LoVo (cell line): ENCODE results near the gene SH3BP1.
"Not testable (repeated sequence)": the region's sequence is repeated elsewhere in the genome, so short reads cannot be mapped to it uniquely, and the experiment has no call there.

Experiments
- DNase-seq: peaks from one replicate; pipeline ENCODE4 v3.0.0-alpha.2; 2016; ENCODE audit warnings: low spot score

The SH3BP1 gene

DNA sequence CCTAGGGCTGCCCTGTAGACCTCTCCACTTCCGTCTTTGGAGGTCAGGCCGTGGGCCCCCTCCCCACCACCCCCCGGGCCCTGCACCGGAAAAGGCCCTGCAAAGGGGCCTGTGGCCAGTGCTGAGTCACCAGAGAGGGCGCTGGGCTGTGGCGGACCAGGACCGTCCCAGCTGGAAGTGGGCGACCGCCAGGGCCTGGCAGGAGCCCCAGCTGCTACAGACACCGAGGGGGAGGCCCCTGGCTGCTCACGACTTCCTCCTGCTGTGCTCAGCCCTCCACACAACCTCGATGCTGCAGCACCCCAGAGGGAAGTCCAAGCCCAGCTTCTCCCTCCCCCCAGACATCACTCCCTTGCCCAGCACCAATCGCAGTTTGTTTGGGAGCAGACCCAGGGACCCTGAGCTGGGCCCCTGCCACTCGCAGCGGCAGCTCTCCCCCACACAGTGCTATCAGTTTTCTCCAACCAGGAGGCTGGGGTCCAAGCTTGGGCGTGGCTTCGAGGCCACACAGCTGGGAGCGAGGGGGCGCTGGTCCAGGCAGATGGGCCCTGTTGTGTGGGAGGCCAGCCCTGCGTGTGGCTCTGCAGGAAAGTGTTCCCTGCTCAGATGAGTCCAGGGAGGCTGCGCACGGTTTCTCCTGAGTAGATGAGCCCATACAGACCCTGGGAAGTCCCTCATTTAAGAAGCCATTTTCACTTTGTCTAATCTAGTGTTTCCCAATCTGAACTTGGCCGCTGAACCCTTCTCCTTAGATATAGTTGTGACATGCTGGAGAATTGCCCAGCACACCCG is 5.6 kb upstream of the SH3BP1 start:
- DNase-seq, result no peak

DNA sequence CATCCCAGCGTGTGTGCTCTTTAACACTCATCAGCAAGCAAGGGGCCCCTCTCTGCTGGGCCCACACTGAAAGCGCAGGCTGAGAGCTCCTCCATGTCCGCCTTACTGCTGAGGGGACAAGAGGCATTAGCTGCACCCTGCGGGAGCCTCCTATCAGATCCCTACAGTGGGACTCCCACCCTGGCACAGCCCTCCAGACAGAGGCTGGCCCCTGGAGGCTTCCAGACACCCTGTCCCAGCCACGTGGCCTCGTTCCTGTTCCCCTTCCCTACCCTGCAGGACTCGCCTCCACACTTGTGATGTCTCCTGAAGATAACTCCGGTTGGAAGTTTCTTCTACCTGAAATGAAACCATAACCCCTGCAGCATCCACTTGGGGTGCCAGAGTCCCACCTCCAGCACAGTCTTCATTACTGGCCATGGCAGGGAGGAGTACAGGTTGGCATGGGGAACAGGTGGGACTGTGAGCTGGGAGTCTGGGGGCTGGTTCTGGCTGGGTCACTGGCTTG is 5.0 kb upstream of the SH3BP1 start:
- DNase-seq, result no peak

GRCh38 chr22:37635157-37635556 is 4.3 kb upstream of the SH3BP1 start:
- no peak for DNase-seq

DNA sequence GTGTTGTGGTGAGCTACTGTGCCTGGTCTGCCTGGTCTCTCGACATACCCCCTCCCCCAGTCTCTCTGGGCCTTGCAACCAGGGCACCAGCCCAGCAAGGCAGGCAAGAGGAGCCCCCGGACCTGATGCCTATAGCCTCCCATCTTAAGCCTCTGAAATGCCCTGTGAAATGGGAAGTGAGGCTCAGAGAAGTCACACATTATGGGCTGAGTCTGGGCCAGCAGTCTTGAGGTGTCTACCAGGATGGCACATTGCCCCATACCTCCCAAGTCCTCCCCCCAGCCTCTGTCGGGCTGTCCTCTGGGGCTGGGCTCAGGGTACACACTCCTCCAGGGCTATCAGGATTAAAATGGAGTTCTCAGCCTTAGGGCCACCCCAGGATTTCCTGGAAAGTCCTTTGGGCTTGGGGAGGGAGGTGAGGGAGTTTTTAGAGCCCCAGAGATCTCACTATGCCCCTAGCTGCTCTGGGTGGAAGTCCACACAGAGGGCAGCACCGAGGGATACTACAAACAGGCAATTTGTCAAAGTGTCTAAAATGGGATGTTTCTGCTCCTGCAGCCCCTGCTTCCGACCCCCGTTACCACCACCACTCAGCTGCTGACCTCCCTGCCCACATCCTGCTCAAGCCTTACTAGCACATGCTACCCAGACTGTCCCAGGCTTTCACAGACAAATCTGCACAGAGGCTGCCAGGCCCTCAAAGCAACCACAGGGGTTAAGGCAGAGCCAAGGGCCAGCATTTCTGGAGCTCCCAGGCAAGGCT is 3.1 kb upstream of the SH3BP1 start:
- DNase-seq, result no peak

GRCh38 chr22:37636949-37637273 is 2.6 kb upstream of the SH3BP1 start:
- no peak for DNase-seq

GRCh38 chr22:37638391-37639069 is 939 bp upstream of the SH3BP1 start:
- DNase-seq, result peak; percentile 61

- no peak for DNase-seq
These were observed 512 bp downstream of the SH3BP1 start for GRCh38 chr22:37639771-37640590.

DNA sequence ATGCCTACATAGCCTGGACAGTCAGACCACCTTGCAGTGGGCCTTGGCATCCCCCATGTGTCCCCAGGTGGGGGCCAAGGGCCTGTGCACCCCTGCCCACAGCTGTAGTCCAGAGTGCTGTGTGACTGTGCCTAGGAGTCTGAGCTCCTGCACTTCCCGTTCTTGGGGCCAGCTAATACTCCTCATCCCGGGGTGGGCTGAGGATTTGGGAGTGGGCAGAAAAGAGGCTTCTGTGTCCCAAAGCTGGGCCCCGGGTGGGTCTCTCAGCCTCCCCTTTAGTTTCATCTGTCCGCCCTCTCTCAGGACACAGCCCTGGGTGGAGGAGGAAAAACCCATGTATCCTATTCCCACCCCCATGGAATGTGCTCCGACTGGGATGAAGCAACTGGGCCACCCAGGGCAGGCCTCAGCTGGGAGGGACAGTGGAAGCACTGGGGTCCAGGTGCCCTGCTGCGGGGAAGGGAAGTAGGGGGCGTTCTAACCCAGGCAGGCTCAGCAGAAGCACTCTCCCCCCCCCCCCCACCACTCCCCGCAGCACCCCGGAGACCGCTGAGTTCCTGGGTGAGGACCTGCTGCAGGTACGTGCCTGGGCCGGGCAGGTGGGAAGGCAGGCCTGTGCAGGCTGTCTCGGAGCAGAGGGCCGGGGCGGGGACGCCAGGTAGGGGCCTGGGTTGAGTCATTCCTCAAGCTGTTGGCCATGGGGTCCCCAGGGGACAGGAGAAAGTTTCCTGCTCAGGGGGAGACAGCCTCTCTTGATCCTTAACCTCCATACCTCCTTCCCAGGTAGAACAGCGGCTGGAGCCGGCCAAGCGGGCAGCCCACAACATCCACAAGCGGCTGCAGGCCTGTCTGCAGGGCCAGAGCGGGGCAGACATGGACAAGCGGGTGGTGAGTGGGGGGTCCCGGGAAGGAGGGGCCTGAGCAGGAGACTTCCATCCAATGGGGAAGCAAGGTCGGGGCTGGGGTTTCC is 1.4 kb downstream of the SH3BP1 start:
- DNase-seq, result no peak

- no peak for DNase-seq
These were observed 2.1 kb downstream of the SH3BP1 start for GRCh38 chr22:37641561-37641949.

GRCh38 chr22:37643225-37643847 is 3.9 kb downstream of the SH3BP1 start:
- peak; percentile 73 for DNase-seq

GRCh38 chr22:37647317-37647716 is 7.8 kb downstream of the SH3BP1 start:
- DNase-seq, result no peak

DNA sequence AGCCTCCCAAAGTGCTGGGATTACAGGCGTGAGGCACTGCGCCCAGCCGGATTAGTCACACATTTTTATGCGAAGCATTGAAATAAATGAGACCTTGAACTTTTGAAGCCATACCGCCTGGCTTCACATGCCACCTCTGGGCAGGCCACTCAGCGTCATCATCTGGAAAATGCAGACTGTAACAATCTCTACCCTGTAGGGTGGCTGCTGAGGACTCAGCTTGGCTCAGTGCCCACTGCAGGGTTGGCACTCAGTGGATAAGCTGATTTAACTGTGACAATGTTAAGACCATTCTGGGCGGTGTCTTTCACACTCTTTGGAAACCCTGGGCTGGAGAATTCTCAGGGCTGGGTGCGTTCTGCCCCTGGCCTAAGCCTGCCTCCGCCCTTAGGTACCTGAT is 8.5 kb downstream of the SH3BP1 start:
- DNase-seq, result peak; percentile 53

GRCh38 chr22:37650463-37651136 is 11.1 kb downstream of the SH3BP1 start:
- no peak for DNase-seq

DNA sequence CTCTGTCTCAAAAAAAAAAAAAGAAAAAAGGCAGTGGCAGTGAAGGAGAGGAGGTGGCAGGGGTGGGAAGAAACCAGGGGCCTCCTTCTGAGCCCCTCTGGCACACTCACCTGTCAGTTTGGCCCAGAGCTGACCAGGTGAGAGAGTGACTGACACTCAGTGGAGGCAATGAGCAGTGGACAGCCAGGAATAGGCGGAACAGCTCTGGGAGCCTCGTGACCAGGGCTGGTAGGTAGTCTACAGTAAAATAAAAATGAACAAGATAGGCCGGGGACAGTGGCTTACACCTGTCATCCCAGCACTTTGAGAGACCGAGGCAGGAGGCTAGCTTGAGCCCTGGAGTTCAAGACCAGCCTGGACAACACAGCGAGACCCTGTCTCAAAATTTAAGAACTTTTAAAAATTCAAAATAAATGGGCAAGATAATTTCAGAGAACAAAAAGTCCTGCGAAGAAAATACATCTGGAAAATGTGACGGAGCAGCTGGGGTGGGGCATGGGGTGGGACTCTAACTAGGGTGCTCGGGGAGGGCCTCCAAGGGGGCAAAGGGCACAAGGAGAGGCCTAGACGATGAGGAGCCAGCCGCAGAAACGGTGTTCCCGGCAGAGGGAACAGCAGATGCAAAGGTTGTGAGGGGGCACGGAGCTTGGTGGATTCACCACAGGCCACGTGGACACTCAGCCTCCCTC is 15.2 kb downstream of the SH3BP1 start:
- no peak for DNase-seq

DNA sequence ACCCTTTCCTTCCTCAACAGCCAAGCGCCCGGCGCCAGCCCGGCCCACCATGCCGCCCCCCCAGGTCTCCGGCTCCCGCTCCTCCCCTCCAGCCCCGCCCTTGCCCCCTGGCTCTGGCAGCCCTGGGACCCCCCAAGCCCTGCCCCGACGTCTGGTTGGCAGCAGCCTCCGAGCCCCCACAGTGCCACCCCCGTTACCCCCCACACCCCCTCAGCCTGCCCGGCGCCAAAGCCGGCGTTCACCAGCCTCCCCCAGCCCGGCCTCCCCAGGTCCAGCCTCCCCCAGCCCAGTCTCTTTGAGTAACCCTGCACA is 15.7 kb downstream of the SH3BP1 start:
- no peak for DNase-seq

DNA sequence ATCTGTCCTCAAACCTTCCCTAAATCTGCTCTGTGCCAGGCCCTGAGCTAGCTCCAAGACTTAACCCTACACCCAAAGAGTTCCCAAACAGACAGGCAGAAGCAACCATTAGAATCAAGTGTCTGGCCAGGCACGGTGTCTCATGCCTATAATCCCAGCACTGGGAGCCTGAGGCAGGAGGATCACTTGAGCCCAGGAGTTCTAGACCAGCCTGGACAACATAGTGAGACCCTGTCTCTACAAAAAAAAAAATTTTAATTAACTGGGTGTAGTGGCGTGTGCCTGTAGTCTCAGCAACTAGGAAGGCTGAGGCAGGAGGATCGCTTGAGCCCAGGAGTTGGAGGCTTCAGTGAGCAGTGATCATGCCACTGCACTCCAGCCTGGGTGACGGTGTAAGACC is 17.1 kb downstream of the SH3BP1 start:
- DNase-seq, result not testable (repeated sequence)

- DNase-seq, result no peak
These were observed 18.2 kb downstream of the SH3BP1 start for GRCh38 chr22:37657590-37658132.

GRCh38 chr22:37658133-37659065 is 18.9 kb downstream of the SH3BP1 start, which contains the start of gene PDXP:
Gene PDXP, plus strand, starts transcription at chr22:37658723. Its CDS starts 60 bp downstream, at chr22:37658783.
- DNase-seq, result peak; percentile 99
